Stomach (tissue), 9 donors: ENCODE data around the gene MCF2L. TPM values are rescaled to one million over a fixed set of nuclear protein-coding genes. Genes with fewer than 3 reads are reported as not detected.

Experiments used
- DNase-seq, 2 donors: peaks; one replicate each; pipeline versions ENCODE4 v3.0.0 to v3.0.0-alpha.2; 2013 to 2019
- H3K27ac ChIP-seq, 5 donors: fragments of 200-600 bp in 4 of 5; sonication (generic) in 4 of 5; one replicate each; pipeline ENCODE4 v1.5.1; 2013 to 2019; ENCODE audit warnings: mild to moderate bottlenecking in 1 of 5, moderate library complexity in 1 of 5
- H3K27me3 ChIP-seq, 3 donors: fragments of 200-600 bp; sonication (generic); one replicate each; pipeline ENCODE4 v1.5.1; 2017 to 2019; ENCODE audit warnings: mixed run types in 1 of 3
- H3K36me3 ChIP-seq, 4 donors: fragments of 200-600 bp; sonication (generic); 1 replicate in 3 of 4; 2 replicates in 1 of 4; pipeline ENCODE4 v1.5.1; 2016 to 2019
- H3K4me1 ChIP-seq, 4 donors: fragments of 200-600 bp; sonication (generic); one replicate each; pipeline ENCODE4 v1.5.1; 2016 to 2019
- H3K4me3 ChIP-seq, 4 donors: fragments of 200-600 bp; sonication (generic) in 3 of 4; one replicate each; pipeline ENCODE4 v1.5.1; 2016 to 2019; ENCODE audit warnings: mild to moderate bottlenecking in 1 of 4
- H3K9me3 ChIP-seq, 4 donors: fragments of 200-600 bp; sonication (generic); one replicate each; pipeline ENCODE4 v1.5.1; 2016 to 2019
- CTCF ChIP-seq, 7 experiments: fragments of 450-650 bp in 4 of 7; fragments of 200-600 bp in 3 of 7; sonication (generic) in 3 of 7; IDR thresholded peaks; one replicate each; pipeline ENCODE4 v1.5.1; 2016 to 2019; ENCODE audit warnings: antibody characterized with exemption in 7 of 7, control low read depth in 2 of 7, mild to moderate bottlenecking in 1 of 7
- EP300 ChIP-seq: sonication (generic); formaldehyde crosslinking; IDR thresholded peaks from one replicate; pipeline ENCODE4 v1.6.1; 2017; ENCODE audit warnings: antibody characterized with exemption
- POLR2A ChIP-seq, 4 donors: fragments of 450-650 bp; IDR thresholded peaks; one replicate each; pipeline ENCODE4 v1.6.1; 2016; ENCODE audit warnings: antibody characterized with exemption in 4 of 4, control low read depth in 2 of 4, mild to moderate bottlenecking in 1 of 4, moderate library complexity in 1 of 4
- POLR2AphosphoS5 ChIP-seq, 3 donors: sonication (generic); formaldehyde crosslinking; IDR thresholded peaks; one replicate each; pipeline ENCODE4 v1.6.1; 2016; ENCODE audit warnings: antibody characterized with exemption in 3 of 3
- WGBS, 5 donors: extraction: QIAGEN DNeasy Blood & Tissue Kit in 3 of 5; methylation state at CpG; one replicate each; pipeline versions ENCODE4 v1.1.5 to v1.1.7; 2013 to 2018; 5-methylcytosine and 5-hydroxymethylcytosine counted together
- intact Hi-C: fragments of 100-400 bp; cut with DNase I; formaldehyde crosslinking; loops from one replicate; pipeline ENCODE4 v1.15.1; 2023; ENCODE audit warnings: low total_unique reads
- polyA plus RNA-seq, 3 donors: library from polyadenylated mRNA; stranded (reverse); fragments of 200-250 nt; gene quantifications; one replicate each; pipeline ENCODE4 v1.2.3, GENCODE V29; 2013
- total RNA-seq, 5 donors: library from RNA; depleted of rRNA; stranded (reverse); fragments of >200 nt; gene quantifications; one replicate each; pipeline versions ENCODE4 v1.1.0 to v1.2.3, GENCODE V29; 2014 to 2016
- donor health status: healthy with polysubstance abuse.
- donor health status: Bipolar disorder and iron deficiency.
- donor health status: healthy.

The MCF2L gene
- total and polyA plus RNA-seq, 8 donors = 10.8 to 363 (median 39.4) TPM

- peaks cover 0 to 56% (median 46%) of the 10 kb centered on the region in 4 donors for H3K36me3 ChIP-seq
- no peak for DNase-seq
- intact Hi-C loops = no loop called here
- 90 to 95% (median 93%) methylated on average over 13 to 14 of the region's 14 CpGs for WGBS, 5 donors
- no peaks in the 10 kb centered on the region for H3K9me3 ChIP-seq
- no peaks in the 10 kb centered on the region for H3K27me3 ChIP-seq
- H3K4me1 ChIP-seq = no peaks in the 10 kb centered on the region
- TF ChIP-seq POLR2AphosphoS5 (IDR thresholded peaks at IDR 0.05) (no peak), EP300 (no peak), POLR2A (IDR thresholded peaks at IDR 0.05) (no peak), CTCF (IDR thresholded peaks at IDR 0.05) (no peak)
- no peak overlapping the region for H3K4me3 ChIP-seq
- no peak overlapping the region for H3K27ac ChIP-seq
Observed at GRCh38 chr13:113062691-113063090, 93.7 kb downstream of the MCF2L start.

GRCh38 chr13:113063091-113063491, 94.1 kb downstream of the MCF2L start:
- H3K27ac ChIP-seq = no peak overlapping the region
- peaks cover 0 to 56% (median 46%) of the 10 kb centered on the region in 4 donors for H3K36me3 ChIP-seq
- no peaks in the 10 kb centered on the region for H3K9me3 ChIP-seq
- H3K4me1 ChIP-seq = no peaks in the 10 kb centered on the region
- 93 to 96% (median 95%) methylated on average over 22 of the region's 22 CpGs for WGBS, 5 donors
- no peak overlapping the region for H3K4me3 ChIP-seq
- no peak for TF ChIP-seq CTCF (IDR thresholded peaks at IDR 0.05)
- TF ChIP-seq POLR2AphosphoS5 (IDR thresholded peaks at IDR 0.05) = no peak
- no peak for TF ChIP-seq EP300
- no peak for TF ChIP-seq POLR2A (IDR thresholded peaks at IDR 0.05)
- no peaks in the 10 kb centered on the region for H3K27me3 ChIP-seq
- no peak for DNase-seq
- intact Hi-C loops = no loop called here

GRCh38 chr13:113064000-113064533, 95.1 kb downstream of the MCF2L start:
- DNase-seq = no peak
- Histone ChIP-seq H3K9me3 (no peaks in the 10 kb centered on the region), H3K4me1 (no peaks in the 10 kb centered on the region), H3K27me3 (no peaks in the 10 kb centered on the region), H3K4me3 (no peak overlapping the region), H3K27ac (no peak overlapping the region), H3K36me3 (peaks cover 0 to 56% (median 46%) of the 10 kb centered on the region in 4 donors)
- intact Hi-C loops = no loop called here
- 88 to 92% (median 89%) methylated on average over 27 to 29 of the region's 29 CpGs for WGBS, 5 donors
- TF ChIP-seq EP300 (no peak), POLR2AphosphoS5 (IDR thresholded peaks at IDR 0.05) (no peak)

GRCh38 chr13:113064534-113065405, 95.8 kb downstream of the MCF2L start:
- Histone ChIP-seq H3K9me3 (no peaks in the 10 kb centered on the region), H3K27me3 (no peaks in the 10 kb centered on the region), H3K27ac (no peak overlapping the region), H3K4me3 (no peak overlapping the region), H3K36me3 (peaks cover 0 to 59% (median 47%) of the 10 kb centered on the region in 4 donors), H3K4me1 (no peaks in the 10 kb centered on the region)
- intact Hi-C loops = no loop called here
- DNase-seq = peak in 1 of 2 donors; percentile 48
- 89 to 92% (median 89%) methylated on average over 40 to 41 of the region's 41 CpGs for WGBS, 5 donors
- TF ChIP-seq CTCF (IDR thresholded peaks at IDR 0.05) (no peak), POLR2AphosphoS5 (IDR thresholded peaks at IDR 0.05) (no peak)
